Measurements from ENCODE around the gene CEP170B. TPM values are rescaled to one million over a fixed set of nuclear protein-coding genes. Genes with fewer than 3 reads are reported as not detected.

Gene CEP170B
- total and polyA plus RNA-seq, 2 donors from 2014 or later = 8.1 to 42.4 TPM

- TF ChIP-seq CTCF (IDR thresholded peaks at IDR 0.05; ENCODE audit: borderline replicate concordance, extremely low read depth, insufficient read depth) = no peak
- Histone ChIP-seq H3K27ac (ENCODE audit: low read depth in 2 of 2, low read length in 2 of 2) (no peak overlapping the region), H3K27me3 (ENCODE audit: control insufficient read depth, insufficient read depth, low read length) (no peaks in the 10 kb centered on the region), H3K4me3 (ENCODE audit: low read length in 3 of 3) (no peak overlapping the region), H3K4me1 (ENCODE audit: control insufficient read depth in 2 of 3, insufficient read depth in 2 of 3, low read depth in 1 of 3, low read length in 3 of 3) (peaks cover 0 to 7% (median 0%) of the 10 kb centered on the region in 3 donors), H3K36me3 (ENCODE audit: control insufficient read depth in 2 of 3, insufficient read depth in 3 of 3, low read length in 3 of 3) (no peaks in the 10 kb centered on the region), H3K9ac (ENCODE audit: low read length in 3 of 3) (no peak overlapping the region), H3K9me3 (ENCODE audit: control insufficient read depth in 2 of 3, insufficient read depth in 1 of 3, low read length in 3 of 3) (no peaks in the 10 kb centered on the region)
- peak in 1 of 5 donors; percentile 31 for DNase-seq
- no peak for FAIRE-seq
- intact Hi-C loops (cut with DNase I) = no loop called here
These were observed 46.3 kb upstream of the CEP170B start for GRCh38 chr14:104818714-104819161.

- Histone ChIP-seq H3K36me3 (ENCODE audit: control insufficient read depth in 2 of 3, insufficient read depth in 3 of 3, low read length in 3 of 3) (no peaks in the 10 kb centered on the region), H3K27me3 (ENCODE audit: control insufficient read depth, insufficient read depth, low read length) (no peaks in the 10 kb centered on the region), H3K9me3 (ENCODE audit: control insufficient read depth in 2 of 3, insufficient read depth in 1 of 3, low read length in 3 of 3) (no peaks in the 10 kb centered on the region), H3K4me3 (ENCODE audit: low read length in 3 of 3) (no peak overlapping the region), H3K9ac (ENCODE audit: low read length in 3 of 3) (no peak overlapping the region), H3K4me1 (ENCODE audit: control insufficient read depth in 2 of 3, insufficient read depth in 2 of 3, low read depth in 1 of 3, low read length in 3 of 3) (peaks cover 0 to 7% (median 0%) of the 10 kb centered on the region in 3 donors), H3K27ac (ENCODE audit: low read depth in 2 of 2, low read length in 2 of 2) (no peak overlapping the region)
- DNase-seq = peak in 2 of 5 donors; percentile 42 to 64
- no peak for TF ChIP-seq CTCF (IDR thresholded peaks at IDR 0.05; ENCODE audit: borderline replicate concordance, extremely low read depth, insufficient read depth)
- FAIRE-seq = no peak
- intact Hi-C loops (cut with DNase I) = no loop called here
These were observed 45.7 kb upstream of the CEP170B start for GRCh38 chr14:104819361-104819781.

- Histone ChIP-seq H3K27me3 (ENCODE audit: control insufficient read depth, insufficient read depth, low read length) (no peaks in the 10 kb centered on the region), H3K27ac (ENCODE audit: low read depth in 2 of 2, low read length in 2 of 2) (no peak overlapping the region), H3K9me3 (ENCODE audit: control insufficient read depth in 2 of 3, insufficient read depth in 1 of 3, low read length in 3 of 3) (no peaks in the 10 kb centered on the region), H3K4me3 (ENCODE audit: low read length in 3 of 3) (no peak overlapping the region), H3K9ac (ENCODE audit: low read length in 3 of 3) (no peak overlapping the region), H3K4me1 (ENCODE audit: control insufficient read depth in 2 of 3, insufficient read depth in 2 of 3, low read depth in 1 of 3, low read length in 3 of 3) (peaks cover 0 to 9% (median 0%) of the 10 kb centered on the region in 3 donors), H3K36me3 (ENCODE audit: control insufficient read depth in 2 of 3, insufficient read depth in 3 of 3, low read length in 3 of 3) (no peaks in the 10 kb centered on the region)
- FAIRE-seq (no peak), DNase-seq (peak; percentile 80 to 86 (median 85))
- intact Hi-C loops (cut with DNase I) = loop anchor here (5.0 kb wide), 1 partner anchor 48 kb away; no protein-coding TSS in a partner anchor
- TF ChIP-seq CTCF (IDR thresholded peaks at IDR 0.05; ENCODE audit: borderline replicate concordance, extremely low read depth, insufficient read depth) = peak; percentile 43
These were observed 44.3 kb upstream of the CEP170B start for GRCh38 chr14:104820669-104821228.
